SK-N-SH treated with all-trans-retinoic acid at 6 μM for 48 hours (cell line): ENCODE data around the gene C2orf78.

Source experiments
- ATAC-seq: fragments of 200-7000 bp; cut with Tn5 transposase; 3 replicates; pipeline ENCODE4 v1.9.1; 2020; ENCODE audit warnings: mild to moderate bottlenecking, moderate library complexity
- ARNTL ChIP-seq: fragments of 450-650 bp; formaldehyde crosslinking; IDR thresholded peaks from 2 replicates; pipeline ENCODE4 v1.5.0; 2020; ENCODE audit warnings: low read depth, mild to moderate bottlenecking, moderate library complexity, borderline replicate concordance
- BACH2 ChIP-seq: fragments of 250-450 bp; sonication (Bioruptor Pico); IDR thresholded peaks from 2 replicates; pipeline ENCODE4 v1.9.0; 2021; ENCODE audit warnings: mild to moderate bottlenecking, borderline replicate concordance
- CSDC2 ChIP-seq: fragments of 250-450 bp; sonication (Bioruptor Pico); IDR thresholded peaks from 2 replicates; pipeline ENCODE4 v1.5.0; 2020; ENCODE audit warnings: mild to moderate bottlenecking, moderate library complexity
- CSRNP3 ChIP-seq: fragments of 250-450 bp; sonication (Bioruptor Pico); IDR thresholded peaks from 2 replicates; pipeline ENCODE4 v1.5.1; 2021; ENCODE audit warnings: mild to moderate bottlenecking, moderate library complexity
- ESRRG ChIP-seq: fragments of 250-450 bp; sonication (Bioruptor Pico); IDR thresholded peaks from 2 replicates; pipeline ENCODE4 v1.6.1; 2021; ENCODE audit warnings: mild to moderate bottlenecking
- GLIS3 ChIP-seq: fragments of 250-450 bp; sonication (Bioruptor Pico); IDR thresholded peaks from 2 replicates; pipeline ENCODE4 v1.5.0; 2020; ENCODE audit warnings: mild to moderate bottlenecking, moderate library complexity
- ISL1 ChIP-seq: fragments of 250-450 bp; sonication (Bioruptor Pico); IDR thresholded peaks from 2 replicates; pipeline ENCODE4 v2.1.2; 2022; ENCODE audit warnings: mild to moderate bottlenecking, moderate library complexity
- PATZ1 ChIP-seq: fragments of 250-450 bp; sonication (Bioruptor Pico); IDR thresholded peaks from 2 replicates; pipeline ENCODE4 v1.8.0; 2020; ENCODE audit warnings: mild to moderate bottlenecking, moderate library complexity, borderline replicate concordance
- PPARA ChIP-seq: fragments of 250-450 bp; sonication (Bioruptor Pico); IDR thresholded peaks from 2 replicates; pipeline ENCODE4 v1.5.0; 2020; ENCODE audit warnings: mild to moderate bottlenecking, borderline replicate concordance
- RARB ChIP-seq: fragments of 250-450 bp; sonication (Bioruptor Pico); IDR thresholded peaks from 2 replicates; pipeline ENCODE4 v1.8.0; 2021; ENCODE audit warnings: mild to moderate bottlenecking, moderate library complexity
- SNAI2 ChIP-seq: fragments of 250-450 bp; sonication (Bioruptor Pico); IDR thresholded peaks from 2 replicates; pipeline ENCODE4 v1.5.0; 2020; ENCODE audit warnings: mild to moderate bottlenecking, moderate library complexity
- TCF4 ChIP-seq: fragments of 250-450 bp; sonication (Bioruptor Pico); IDR thresholded peaks from 2 replicates; pipeline ENCODE4 v1.8.0; 2021; ENCODE audit warnings: mild to moderate bottlenecking, moderate library complexity, borderline replicate concordance
- TOX ChIP-seq: fragments of 250-450 bp; sonication (Bioruptor Pico); IDR thresholded peaks from 2 replicates; pipeline ENCODE4 v1.8.0; 2021; ENCODE audit warnings: mild to moderate bottlenecking, moderate library complexity, borderline replicate concordance
- ZFP30 ChIP-seq: fragments of 450-650 bp; formaldehyde crosslinking; IDR thresholded peaks from 2 replicates; pipeline ENCODE4 v1.5.0; 2022; ENCODE audit warnings: mild to moderate bottlenecking, moderate library complexity
- ZNF565 ChIP-seq: fragments of 450-650 bp; formaldehyde crosslinking; conservative IDR thresholded peaks from 2 replicates; pipeline ENCODE4 v1.5.0; 2020; ENCODE audit warnings: low read depth, mild to moderate bottlenecking, moderate library complexity
- ZNF70 ChIP-seq: fragments of 450-650 bp; formaldehyde crosslinking; IDR thresholded peaks from 2 replicates; pipeline ENCODE4 v1.5.0; 2020; ENCODE audit warnings: mild to moderate bottlenecking, moderate library complexity
- ZNF8 ChIP-seq: fragments of 450-650 bp; formaldehyde crosslinking; IDR thresholded peaks from 2 replicates; pipeline ENCODE4 v1.5.0; 2020; ENCODE audit warnings: mild to moderate bottlenecking, moderate library complexity
- TF ChIP-seq, protein P1 (sequence below): fragments of 250-450 bp; sonication (Bioruptor Pico); IDR thresholded peaks from 2 replicates; pipeline ENCODE4 v1.8.0; 2021; ENCODE audit warnings: low read depth, mild to moderate bottlenecking, moderate library complexity, borderline replicate concordance
- TF ChIP-seq, protein P2 (sequence below): fragments of 250-450 bp; sonication (Bioruptor Pico); IDR thresholded peaks from 2 replicates; pipeline ENCODE4 v1.5.1; 2020; ENCODE audit warnings: low read depth, mild to moderate bottlenecking, moderate library complexity

The C2orf78 gene

DNA sequence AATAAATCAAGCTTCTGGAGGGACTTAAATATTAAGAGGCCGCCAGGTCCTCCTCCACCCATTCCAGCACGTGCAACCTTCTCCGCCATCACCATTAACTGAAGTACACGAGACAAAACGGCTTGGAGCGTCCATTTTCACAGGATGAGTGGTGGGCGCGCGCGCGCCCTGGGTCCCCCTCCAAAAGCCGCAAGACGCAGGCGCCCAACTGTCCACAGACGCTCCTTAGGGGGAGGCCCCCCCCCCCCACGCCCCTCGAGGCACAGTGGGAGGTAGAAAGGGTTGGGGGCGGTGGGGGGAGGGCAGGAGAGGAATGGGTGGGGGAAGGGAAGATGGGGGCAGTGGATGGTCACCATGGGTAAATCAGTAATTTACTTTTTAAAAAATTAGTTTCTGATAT is 34.3 kb downstream of the C2orf78 start:
- ATAC-seq, result no peak
- no peak for TF ChIP-seq PPARA (CRISPR knock-in tag)
- TF ChIP-seq, protein P1, sequence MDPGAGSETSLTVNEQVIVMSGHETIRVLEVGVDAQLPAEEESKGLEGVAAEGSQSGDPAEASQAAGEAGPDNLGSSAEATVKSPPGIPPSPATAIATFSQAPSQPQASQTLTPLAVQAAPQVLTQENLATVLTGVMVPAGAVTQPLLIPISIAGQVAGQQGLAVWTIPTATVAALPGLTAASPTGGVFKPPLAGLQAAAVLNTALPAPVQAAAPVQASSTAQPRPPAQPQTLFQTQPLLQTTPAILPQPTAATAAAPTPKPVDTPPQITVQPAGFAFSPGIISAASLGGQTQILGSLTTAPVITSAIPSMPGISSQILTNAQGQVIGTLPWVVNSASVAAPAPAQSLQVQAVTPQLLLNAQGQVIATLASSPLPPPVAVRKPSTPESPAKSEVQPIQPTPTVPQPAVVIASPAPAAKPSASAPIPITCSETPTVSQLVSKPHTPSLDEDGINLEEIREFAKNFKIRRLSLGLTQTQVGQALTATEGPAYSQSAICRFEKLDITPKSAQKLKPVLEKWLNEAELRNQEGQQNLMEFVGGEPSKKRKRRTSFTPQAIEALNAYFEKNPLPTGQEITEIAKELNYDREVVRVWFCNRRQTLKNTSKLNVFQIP (CRISPR knock-in tag), result no peak
- TF ChIP-seq TCF4 (CRISPR knock-in tag), result no peak
- TF ChIP-seq ZNF565 (CRISPR knock-in tag), result no peak
- no peak for TF ChIP-seq CSDC2 (CRISPR knock-in tag)
- no peak for TF ChIP-seq CSRNP3 (CRISPR knock-in tag)
- TF ChIP-seq GLIS3 (CRISPR knock-in tag), result no peak
- no peak for TF ChIP-seq RARB (CRISPR knock-in tag)
- no peak for TF ChIP-seq ARNTL (CRISPR knock-in tag)
- no peak for TF ChIP-seq ISL1
- TF ChIP-seq PATZ1 (CRISPR knock-in tag), result no peak
- no peak for TF ChIP-seq BACH2 (CRISPR knock-in tag)
- no peak for TF ChIP-seq SNAI2 (CRISPR knock-in tag)

DNA sequence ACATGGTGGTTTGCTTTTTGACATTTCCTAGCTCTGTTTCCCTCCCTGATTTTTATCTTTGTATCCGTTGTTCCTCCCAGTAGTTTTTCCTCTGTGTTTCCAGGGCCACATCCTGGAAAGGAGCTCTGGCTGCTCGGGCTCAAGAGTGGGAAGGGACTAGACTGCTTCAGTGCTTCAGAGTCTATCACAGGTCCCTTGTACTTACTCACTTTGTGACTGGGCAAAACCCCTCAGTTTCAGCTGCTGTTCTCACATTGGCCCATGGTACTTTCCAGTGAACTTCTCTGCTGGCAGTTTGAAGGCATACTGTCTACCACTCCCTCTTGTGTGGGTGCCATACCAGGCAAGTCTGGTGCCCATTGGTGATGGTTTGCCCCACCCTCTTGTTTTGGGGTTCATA is 37.2 kb downstream of the C2orf78 start:
- no peak for ATAC-seq

More for the DNA sequence above, 37.2 kb downstream of the C2orf78 start:
- no peak for TF ChIP-seq ESRRG (CRISPR knock-in tag)
- TF ChIP-seq, protein P1 (CRISPR knock-in tag), result no peak
- no peak for TF ChIP-seq ZNF8 (CRISPR knock-in tag)
- no peak for TF ChIP-seq PPARA (CRISPR knock-in tag)
- TF ChIP-seq, protein P2, sequence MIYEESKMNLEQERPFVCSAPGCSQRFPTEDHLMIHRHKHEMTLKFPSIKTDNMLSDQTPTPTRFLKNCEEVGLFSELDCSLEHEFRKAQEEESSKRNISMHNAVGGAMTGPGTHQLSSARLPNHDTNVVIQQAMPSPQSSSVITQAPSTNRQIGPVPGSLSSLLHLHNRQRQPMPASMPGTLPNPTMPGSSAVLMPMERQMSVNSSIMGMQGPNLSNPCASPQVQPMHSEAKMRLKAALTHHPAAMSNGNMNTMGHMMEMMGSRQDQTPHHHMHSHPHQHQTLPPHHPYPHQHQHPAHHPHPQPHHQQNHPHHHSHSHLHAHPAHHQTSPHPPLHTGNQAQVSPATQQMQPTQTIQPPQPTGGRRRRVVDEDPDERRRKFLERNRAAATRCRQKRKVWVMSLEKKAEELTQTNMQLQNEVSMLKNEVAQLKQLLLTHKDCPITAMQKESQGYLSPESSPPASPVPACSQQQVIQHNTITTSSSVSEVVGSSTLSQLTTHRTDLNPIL (CRISPR knock-in tag), result no peak
- TF ChIP-seq ZNF565 (CRISPR knock-in tag), result no peak
- no peak for TF ChIP-seq CSRNP3 (CRISPR knock-in tag)
- TF ChIP-seq ZNF70 (CRISPR knock-in tag), result no peak
- TF ChIP-seq ARNTL (CRISPR knock-in tag), result no peak
- TF ChIP-seq RARB (CRISPR knock-in tag), result no peak
- TF ChIP-seq TOX (CRISPR knock-in tag), result no peak
- TF ChIP-seq ZFP30 (CRISPR knock-in tag), result no peak
